Keratinocyte (primary cell): ENCODE data around the gene CDC14B. TPM values are rescaled to one million over a fixed set of nuclear protein-coding genes. Genes with fewer than 3 reads are reported as not detected.

ENCODE experiments used
- DNase-seq: peaks from one replicate; pipeline ENCODE4 v3.0.0-alpha.2; 2011; ENCODE audit warnings: low read depth, missing footprints, low spot score
- FAIRE-seq: peaks from 2 replicates; lab custom pipeline; 2011; peaks lifted over from hg19 to GRCh38; lab: Jason Lieb, UNC
- H2AFZ ChIP-seq: 2 replicates; pipeline ENCODE4 v1.6.0; 2012; ENCODE audit warnings: low read length, control low read depth, inconsistent platforms; ENCODE audit not compliant: control insufficient read depth
- H3K27ac ChIP-seq: 2 replicates; pipeline ENCODE4 v1.5.1; 2011; ENCODE audit warnings: low read length; ENCODE audit not compliant: control insufficient read depth, insufficient read depth
- H3K27me3 ChIP-seq: 3 replicates; pipeline ENCODE4 v1.6.0; 2011; ENCODE audit warnings: low read length; ENCODE audit not compliant: control insufficient read depth, insufficient read depth; ENCODE audit errors: extremely low read depth
- H3K36me3 ChIP-seq, 2 experiments: 2 replicates in 1 of 2; 3 replicates in 1 of 2; pipeline ENCODE4 v1.5.1; 2011; ENCODE audit warnings: low read length in 2 of 2, mild to moderate bottlenecking in 1 of 2; ENCODE audit not compliant: control insufficient read depth in 2 of 2, insufficient read depth in 2 of 2; ENCODE audit errors: extremely low read depth in 1 of 2
- H3K4me1 ChIP-seq: 3 replicates; pipeline ENCODE4 v1.5.1; 2011; ENCODE audit warnings: low read length; ENCODE audit not compliant: control insufficient read depth, insufficient read depth; ENCODE audit errors: extremely low read depth
- H3K4me2 ChIP-seq: 3 replicates; pipeline ENCODE4 v1.6.0; 2011; ENCODE audit warnings: low read depth, low read length; ENCODE audit not compliant: control insufficient read depth, insufficient read depth; ENCODE audit errors: extremely low read depth
- H3K4me3 ChIP-seq, 3 experiments: fragments of 200-600 bp in 1 of 3; sonication (generic) in 1 of 3; 2 replicates in 2 of 3; 3 replicates in 1 of 3; pipeline ENCODE4 v1.5.1; 2011 to 2016; ENCODE audit warnings: low read length in 3 of 3, mild to moderate bottlenecking in 3 of 3, control low read depth in 2 of 3, inconsistent platforms in 1 of 3, low read depth in 1 of 3, mixed read lengths in 1 of 3, mixed run types in 1 of 3, moderate library complexity in 1 of 3; ENCODE audit not compliant: control insufficient read depth in 2 of 3, insufficient read depth in 2 of 3; ENCODE audit errors: extremely low read depth in 1 of 3
- H3K79me2 ChIP-seq: 2 replicates; pipeline ENCODE4 v1.6.0; 2012; ENCODE audit warnings: low read length; ENCODE audit not compliant: control insufficient read depth, insufficient read depth
- H3K9ac ChIP-seq: 3 replicates; pipeline ENCODE4 v1.6.0; 2011; ENCODE audit warnings: low read length; ENCODE audit not compliant: control insufficient read depth, insufficient read depth; ENCODE audit errors: extremely low read depth
- H3K9me1 ChIP-seq: 3 replicates; pipeline ENCODE4 v1.6.0; 2011; ENCODE audit warnings: low read length; ENCODE audit not compliant: control insufficient read depth, insufficient read depth; ENCODE audit errors: extremely low read depth
- H3K9me3 ChIP-seq: 2 replicates; pipeline ENCODE4 v1.5.1; 2012; ENCODE audit warnings: low read depth, low read length; ENCODE audit not compliant: control insufficient read depth
- H4K20me1 ChIP-seq: 3 replicates; pipeline ENCODE4 v1.6.0; 2011; ENCODE audit warnings: low read length; ENCODE audit not compliant: control insufficient read depth, insufficient read depth; ENCODE audit errors: extremely low read depth
- EZH2 ChIP-seq: IDR thresholded peaks from one replicate; pipeline ENCODE4 v1.6.1; 2012; ENCODE audit warnings: inconsistent platforms, mild to moderate bottlenecking, low read length, moderate library complexity
- dilution Hi-C: fragments of 300-500 bp; cut with MboI; formaldehyde crosslinking; loops from one replicate; pipeline ENCODE4 v1.7.0; 2020; ENCODE audit warnings: low sequenced_read_pairs; ENCODE audit not compliant: extremely low pct_ligation_motif_present
- polyA plus RNA-seq, 5 experiments: library from polyadenylated mRNA; depleted of rRNA in 3 of 5; stranded (reverse) in 3 of 5; stranded (forward) in 1 of 5; unstranded in 1 of 5; fragments of >200 nt; gene quantifications; 1 replicate in 1 of 5; 2 replicates in 3 of 5; 3 replicates in 1 of 5; pipeline versions ENCODE4 v1.2.1 to v1.2.3, GENCODE V29; 2011 to 2012; ENCODE audit warnings: missing spikeins in 2 of 5, low read depth in 1 of 5, low replicate concordance in 1 of 5
- TF ChIP-seq, protein P1 (sequence below), 3 experiments: IDR thresholded peaks in 1 of 3; conservative IDR thresholded peaks in 1 of 3; optimal IDR thresholded peaks in 1 of 3; 2 replicates in 2 of 3; 3 replicates in 1 of 3; pipeline versions ENCODE3 to v1.5.1; 2011; ENCODE audit warnings: low read length in 3 of 3, mild to moderate bottlenecking in 3 of 3, moderate library complexity in 2 of 3, control low read depth in 1 of 3, inconsistent platforms in 1 of 3; ENCODE audit not compliant: insufficient read depth in 2 of 3; ENCODE audit errors: extremely low read depth in 1 of 3

CDC14B gene
- polyA plus RNA-seq, 1 donor (not counting 4 experiments of a cell fraction or from before 2014, with no cell fraction given) = 7.5 TPM

- no peaks in the 10 kb centered on the region for H3K79me2 ChIP-seq
- no peaks in the 10 kb centered on the region for H3K4me1 ChIP-seq
- TF ChIP-seq, protein P1, sequence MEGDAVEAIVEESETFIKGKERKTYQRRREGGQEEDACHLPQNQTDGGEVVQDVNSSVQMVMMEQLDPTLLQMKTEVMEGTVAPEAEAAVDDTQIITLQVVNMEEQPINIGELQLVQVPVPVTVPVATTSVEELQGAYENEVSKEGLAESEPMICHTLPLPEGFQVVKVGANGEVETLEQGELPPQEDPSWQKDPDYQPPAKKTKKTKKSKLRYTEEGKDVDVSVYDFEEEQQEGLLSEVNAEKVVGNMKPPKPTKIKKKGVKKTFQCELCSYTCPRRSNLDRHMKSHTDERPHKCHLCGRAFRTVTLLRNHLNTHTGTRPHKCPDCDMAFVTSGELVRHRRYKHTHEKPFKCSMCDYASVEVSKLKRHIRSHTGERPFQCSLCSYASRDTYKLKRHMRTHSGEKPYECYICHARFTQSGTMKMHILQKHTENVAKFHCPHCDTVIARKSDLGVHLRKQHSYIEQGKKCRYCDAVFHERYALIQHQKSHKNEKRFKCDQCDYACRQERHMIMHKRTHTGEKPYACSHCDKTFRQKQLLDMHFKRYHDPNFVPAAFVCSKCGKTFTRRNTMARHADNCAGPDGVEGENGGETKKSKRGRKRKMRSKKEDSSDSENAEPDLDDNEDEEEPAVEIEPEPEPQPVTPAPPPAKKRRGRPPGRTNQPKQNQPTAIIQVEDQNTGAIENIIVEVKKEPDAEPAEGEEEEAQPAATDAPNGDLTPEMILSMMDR (optimal IDR thresholded peaks at IDR 0.05 in 1 of 3, IDR thresholded peaks at IDR 0.05 in 1 of 3, conservative IDR thresholded peaks at IDR 0.05 in 1 of 3; ENCODE audit: extremely low read depth in 1 of 3, insufficient read depth in 2 of 3, low read length in 3 of 3) = no peak
- TF ChIP-seq EZH2 = no peak
- H3K27me3 ChIP-seq = no peaks in the 10 kb centered on the region
- no peak overlapping the region for H2AFZ ChIP-seq
- H4K20me1 ChIP-seq = no peaks in the 10 kb centered on the region
- H3K36me3 ChIP-seq = peaks cover 0 to 4% of the 10 kb centered on the region in 2 experiments
- no peak overlapping the region for H3K4me3 ChIP-seq
- no peak for FAIRE-seq
- H3K9me1 ChIP-seq = no peaks in the 10 kb centered on the region
- H3K4me2 ChIP-seq = no peak overlapping the region
- H3K9me3 ChIP-seq = no peaks in the 10 kb centered on the region
- H3K27ac ChIP-seq = no peak overlapping the region
- dilution Hi-C loops = no loop called here
- no peak overlapping the region for H3K9ac ChIP-seq
- DNase-seq = no peak
These were observed 136.4 kb downstream of the CDC14B start for GRCh38 chr9:96483197-96483596.

GRCh38 chr9:96482476-96482875 is 137.2 kb downstream of the CDC14B start:
- FAIRE-seq = no peak

More at GRCh38 chr9:96482476-96482875, 137.2 kb downstream of the CDC14B start:
- no peak overlapping the region for H3K9ac ChIP-seq
- H3K36me3 ChIP-seq = peaks cover 0 to 4% of the 10 kb centered on the region in 2 experiments
- H3K4me1 ChIP-seq = no peaks in the 10 kb centered on the region
- no peaks in the 10 kb centered on the region for H3K79me2 ChIP-seq
- no peak for DNase-seq
- H3K9me1 ChIP-seq = no peaks in the 10 kb centered on the region
- no peak overlapping the region for H3K4me3 ChIP-seq
- TF ChIP-seq EZH2 = no peak
- TF ChIP-seq, protein P1 (optimal IDR thresholded peaks at IDR 0.05 in 1 of 3, IDR thresholded peaks at IDR 0.05 in 1 of 3, conservative IDR thresholded peaks at IDR 0.05 in 1 of 3; ENCODE audit: extremely low read depth in 1 of 3, insufficient read depth in 2 of 3, low read length in 3 of 3) = no peak
- no peaks in the 10 kb centered on the region for H3K9me3 ChIP-seq
- dilution Hi-C loops = no loop called here
- H4K20me1 ChIP-seq = no peaks in the 10 kb centered on the region
- no peak overlapping the region for H2AFZ ChIP-seq
- no peak overlapping the region for H3K27ac ChIP-seq
- H3K4me2 ChIP-seq = no peak overlapping the region
- H3K27me3 ChIP-seq = no peaks in the 10 kb centered on the region
